Heart right ventricle (tissue), 16 donors: ENCODE data around the gene MOB1A. TPM values are rescaled to one million over a fixed set of nuclear protein-coding genes. Genes with fewer than 3 reads are reported as not detected.

Experiments
- ATAC-seq, 8 donors: fragments of 200-7000 bp; cut with Tn5 transposase; one replicate each; pipeline ENCODE4 v1.9.1; 2020; ENCODE audit warnings: mild to moderate bottlenecking in 8 of 8, moderate library complexity in 8 of 8, moderate number of reproducible peaks in 1 of 8
- DNase-seq, 2 donors: peaks; one replicate each; pipeline ENCODE4 v3.0.0-alpha.2; 2020
- H3K27ac ChIP-seq, 10 donors: fragments of 200-600 bp; sonication (generic) in 2 of 10; one replicate each; pipeline versions ENCODE4 v1.5.0 to v1.8.0; 2020 to 2022; ENCODE audit warnings: mild to moderate bottlenecking in 3 of 10
- H3K27me3 ChIP-seq, 7 donors: fragments of 200-600 bp; one replicate each; pipeline ENCODE4 v1.8.0; 2021 to 2022; ENCODE audit warnings: mild to moderate bottlenecking in 2 of 7
- H3K36me3 ChIP-seq, 9 donors: fragments of 200-600 bp; sonication (generic) in 1 of 9; one replicate each; pipeline versions ENCODE4 v1.5.0 to v1.8.0; 2020 to 2022; ENCODE audit warnings: mild to moderate bottlenecking in 2 of 9
- H3K4me1 ChIP-seq, 9 donors: fragments of 200-600 bp; sonication (generic) in 1 of 9; one replicate each; pipeline versions ENCODE4 v1.5.0 to v1.8.0; 2020 to 2022; ENCODE audit warnings: mild to moderate bottlenecking in 4 of 9
- H3K4me3 ChIP-seq, 10 donors: fragments of 200-600 bp; sonication (generic) in 2 of 10; one replicate each; pipeline versions ENCODE4 v1.5.0 to v1.8.0; 2020 to 2022; ENCODE audit warnings: mild to moderate bottlenecking in 7 of 10, moderate library complexity in 2 of 10
- H3K9me3 ChIP-seq, 11 donors: fragments of 200-600 bp in 10 of 11; sonication (generic) in 2 of 11; one replicate each; pipeline versions ENCODE4 v1.5.0 to v1.8.0; 2013 to 2022; ENCODE audit warnings: mild to moderate bottlenecking in 2 of 11, control low read depth in 1 of 11, moderate library complexity in 1 of 11
- WGBS, 2 donors: extraction: QIAGEN DNeasy Blood & Tissue Kit; methylation state at CpG; one replicate each; pipeline ENCODE4 v1.1.7; 2013; ENCODE audit warnings: inconsistent platforms in 1 of 2; 5-methylcytosine and 5-hydroxymethylcytosine counted together
- intact Hi-C, 10 donors: fragments of 100-400 bp; cut with DNase I; formaldehyde crosslinking; loops; one replicate each; pipeline versions ENCODE4 v1.11.1 to v1.14.2; 2022
- polyA plus RNA-seq, 2 donors: library from polyadenylated mRNA; stranded (reverse); fragments of 200-250 nt; gene quantifications; one replicate each; pipeline ENCODE4 v1.2.3, GENCODE V29; 2013
- total RNA-seq, 10 donors: library from RNA; stranded (reverse); fragmentation: NEBNext Ultra II Directional in 3 of 10; extraction: Animal tissue kit (Norgen Biotek cat#: 25700) in 3 of 10; gene quantifications; one replicate each; pipeline versions ENCODE4 v1.2.1 to v1.2.4, GENCODE V29; 2021 to 2023
- TF ChIP-seq, protein P1 (sequence below), 9 donors: fragments of 200-600 bp; sonication (generic) in 2 of 9; IDR thresholded peaks; one replicate each; pipeline versions ENCODE4 v1.5.0 to v1.8.0; 2021 to 2022; ENCODE audit warnings: antibody characterized with exemption in 9 of 9, mild to moderate bottlenecking in 5 of 9, moderate library complexity in 1 of 9
- donor health status: Arrhythmogenic right ventricular cardiomyopathy.
- donor health status: ischemic (EF 13 %, LVEDD 7.1; RV severe dilation, severe dysfunction).
- donor health status: healthy with polysubstance abuse.
- donor health status: DM: no; HTN: yes; CAD: no.
- donor health status: DM: no; HTN: no; CAD: no.
- donor health status: ischemic (EF 25% LVEDD 6.9; RV normal size, moderate dysfunction).
- donor health status: ischemic (EF 25% LVEDD 5.7; RV mildly dilated, moderate dysfunction).
- donor health status: healthy.
- donor health status: DM: yes; HTN: yes; CAD: no.
- donor health status: Ischemic cardiomyopathy.
- donor health status: ischemic (EF 35%, LVEDD 5.7; RV mildly dilated, moderate dysfunction).
- donor health status: nonischemic (EF 11% LVEDD 7.7; RV severe dilation, severe dysfunction).
- donor health status: DM: yes; HTN: yes; CAD: no.
- donor health status: PGD.
- donor health status: ischemic (EF 29% LVEDD 5.4; RV normal size, mild dysfunction).
- donor health status: nonischemic (EF 23%, LVEDD 6.1; RV moderate dilation, normal function).

MOB1A gene
- total and polyA plus RNA-seq, 12 donors, result 14.2 to 75.0 (median 56.8) TPM

GRCh38 chr2:74149247-74149525 lies 29.5 kb downstream of the MOB1A start:
- ATAC-seq (no peak), DNase-seq (no peak)
- Histone ChIP-seq H3K9me3 (no peaks in the 10 kb centered on the region), H3K27me3 (no peaks in the 10 kb centered on the region), H3K36me3 (peaks cover 0 to 48% (median 3%) of the 10 kb centered on the region in 9 donors), H3K27ac (no peak overlapping the region), H3K4me3 (no peak overlapping the region), H3K4me1 (peaks cover 10 to 30% (median 23%) of the 10 kb centered on the region in 9 donors)
- intact Hi-C loops, result loop anchor here in 3 of 10 donors (10.0 kb wide), 2 partner anchors 224 to 324 kb away; partner anchors contain the start of genes STAMBP (in 2 of the 3) and DGUOK (in 1 of the 3)
- TF ChIP-seq, protein P1, sequence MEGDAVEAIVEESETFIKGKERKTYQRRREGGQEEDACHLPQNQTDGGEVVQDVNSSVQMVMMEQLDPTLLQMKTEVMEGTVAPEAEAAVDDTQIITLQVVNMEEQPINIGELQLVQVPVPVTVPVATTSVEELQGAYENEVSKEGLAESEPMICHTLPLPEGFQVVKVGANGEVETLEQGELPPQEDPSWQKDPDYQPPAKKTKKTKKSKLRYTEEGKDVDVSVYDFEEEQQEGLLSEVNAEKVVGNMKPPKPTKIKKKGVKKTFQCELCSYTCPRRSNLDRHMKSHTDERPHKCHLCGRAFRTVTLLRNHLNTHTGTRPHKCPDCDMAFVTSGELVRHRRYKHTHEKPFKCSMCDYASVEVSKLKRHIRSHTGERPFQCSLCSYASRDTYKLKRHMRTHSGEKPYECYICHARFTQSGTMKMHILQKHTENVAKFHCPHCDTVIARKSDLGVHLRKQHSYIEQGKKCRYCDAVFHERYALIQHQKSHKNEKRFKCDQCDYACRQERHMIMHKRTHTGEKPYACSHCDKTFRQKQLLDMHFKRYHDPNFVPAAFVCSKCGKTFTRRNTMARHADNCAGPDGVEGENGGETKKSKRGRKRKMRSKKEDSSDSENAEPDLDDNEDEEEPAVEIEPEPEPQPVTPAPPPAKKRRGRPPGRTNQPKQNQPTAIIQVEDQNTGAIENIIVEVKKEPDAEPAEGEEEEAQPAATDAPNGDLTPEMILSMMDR (IDR thresholded peaks at IDR 0.05), result no peak
- 87 to 92% methylated on average over 5 of the region's 5 CpGs for WGBS, 2 donors

DNA sequence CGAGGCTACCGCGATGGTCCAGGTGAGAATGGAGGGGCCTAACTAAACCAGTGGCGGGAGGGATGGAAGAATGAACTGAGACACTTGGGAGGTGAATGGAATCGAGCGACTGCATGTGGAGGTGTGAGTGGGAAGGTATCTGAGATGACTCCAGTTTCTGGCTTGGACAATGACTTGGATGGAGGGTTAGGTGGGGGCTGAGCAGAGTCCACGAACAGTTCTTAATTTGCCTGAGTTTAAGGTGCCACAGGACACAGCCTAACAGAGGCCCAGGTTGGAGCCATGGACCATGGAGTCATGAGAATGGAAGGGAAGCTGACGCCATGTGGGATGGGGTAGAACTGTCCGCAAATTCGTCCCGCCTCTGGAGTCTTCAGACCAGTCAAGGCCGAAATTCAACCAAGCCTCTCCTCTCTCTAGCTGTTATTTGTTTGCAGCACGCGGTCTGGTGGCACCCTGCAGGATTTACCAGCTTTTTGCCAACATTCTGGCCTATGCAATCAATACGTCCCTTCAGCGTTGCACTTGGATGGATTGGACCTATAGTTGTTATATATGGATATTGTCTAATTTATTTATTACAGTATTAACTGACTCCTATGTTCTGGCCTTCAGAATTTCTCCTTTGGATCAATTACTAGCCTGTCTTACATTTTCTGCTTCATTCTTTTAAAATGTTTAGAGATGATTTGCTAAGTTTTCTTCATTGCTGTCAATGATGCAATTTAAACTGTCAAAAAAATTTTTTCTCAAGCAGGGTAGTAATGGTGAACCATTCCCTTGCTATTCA lies 30.0 kb downstream of the MOB1A start:
- Histone ChIP-seq H3K9me3 (no peaks in the 10 kb centered on the region), H3K27me3 (no peaks in the 10 kb centered on the region), H3K4me1 (peaks cover 10 to 30% (median 23%) of the 10 kb centered on the region in 9 donors), H3K36me3 (peaks cover 0 to 46% (median 4%) of the 10 kb centered on the region in 9 donors), H3K27ac (peak overlapping the region in 9 of 10 donors; percentile 46 to 83 (median 78)), H3K4me3 (peak overlapping the region; percentile 66 to 97 (median 86))
- DNase-seq (no peak), ATAC-seq (peak in 3 of 8 donors; percentile 2 to 8 (median 4))
- 54 to 63% methylated on average over 16 of the region's 16 CpGs for whole genome bisulfite sequencing, 2 donors
- TF ChIP-seq, protein P1 (IDR thresholded peaks at IDR 0.05), result no peak
- intact Hi-C loops, result loop anchor here in 3 of 10 donors (10.0 kb wide), 2 partner anchors 224 to 324 kb away; partner anchors contain the start of genes STAMBP (in 2 of the 3) and DGUOK (in 1 of the 3)

- Histone ChIP-seq H3K27me3 (no peaks in the 10 kb centered on the region), H3K4me3 (peak within 1 kb of the TSS; percentile 66 to 97 (median 86)), H3K9me3 (no peaks in the 10 kb centered on the region), H3K27ac (peak within 1 kb of the TSS; percentile 14 to 83 (median 77)), H3K36me3 (peaks cover 0 to 42% (median 4%) of the 10 kb centered on the region in 9 donors), H3K4me1 (peaks cover 10 to 30% (median 23%) of the 10 kb centered on the region in 9 donors)
- ATAC-seq (peak; percentile 96 to 99 (median 98)), DNase-seq (peak; percentile 85 to 90)
- intact Hi-C loops, result loop anchor here in 3 of 10 donors (10.0 kb wide), 2 partner anchors 223 to 323 kb away; partner anchors contain the start of genes STAMBP (in 2 of the 3) and DGUOK (in 1 of the 3)
- WGBS, 2 donors, result 2 to 4% methylated on average over 51 to 67 of the region's 67 CpGs
- TF ChIP-seq, protein P1 (IDR thresholded peaks at IDR 0.05), result peak; percentile 56 to 93 (median 88)
Observed at GRCh38 chr2:74147727-74148456, 30.8 kb downstream of the MOB1A start, which contains the start of gene BOLA3. BOLA3 (minus strand) TSS chr2:74147912; CDS start chr2:74147874, 38 bp downstream.
